HepG2 (cell line): ENCODE measurements around the gene FUT4. TPM values are rescaled to one million over a fixed set of nuclear protein-coding genes. Genes with fewer than 3 reads are reported as not detected.

Experiments used
- ATAC-seq: fragments of 200-7000 bp; cut with Tn5 transposase; 3 replicates; pipeline ENCODE4 v1.9.1; 2020; ENCODE audit warnings: mild to moderate bottlenecking, moderate library complexity
- BruUV-seq: library from RNA; stranded (reverse); fragments of 400-500 nt; replicated peaks from 2 replicates; lab custom pipeline; 2021; lab: Mats Ljungman, UMichigan
- CTCF ChIA-PET: fragments of 300-600 bp; formaldehyde crosslinking; extraction: SDS; loops from one replicate; lab custom pipeline; 2021; ENCODE audit warnings: low total read pairs, inconsistent platforms, low intra/inter-chr PET ratio; lab: Yijun Ruan, JAX
- POLR2A ChIA-PET: fragments of 350-600 bp; sonication (Branson Sonifier 250); formaldehyde crosslinking; loops from one replicate; lab custom pipeline; 2020; ENCODE audit warnings: antibody characterized with exemption, inconsistent platforms; lab: Yijun Ruan, JAX
- DNase-seq: peaks from one replicate; pipeline ENCODE4 v3.0.0-alpha.2; 2015; ENCODE audit warnings: low spot score
- FAIRE-seq: peaks from 3 replicates; lab custom pipeline; 2011; peaks lifted over from hg19 to GRCh38; lab: Jason Lieb, UNC
- H2AFZ ChIP-seq: one replicate; pipeline ENCODE4 v1.6.1; 2011; ENCODE audit warnings: low read length, inconsistent platforms
- H3K27ac ChIP-seq: fragments of 300-600 bp; 3 replicates; pipeline ENCODE4 v1.8.0; 2011; ENCODE audit warnings: mixed run types, mild to moderate bottlenecking, mixed read lengths, low read length, inconsistent platforms; ENCODE audit not compliant: insufficient read depth; ENCODE audit errors: extremely low read length
- H3K27me3 ChIP-seq, 2 experiments: fragments of 200-600 bp in 1 of 2; 2 replicates in 1 of 2; 3 replicates in 1 of 2; pipeline versions ENCODE4 v1.6.0 to v1.8.0; 2011; ENCODE audit warnings: low read length in 2 of 2, mild to moderate bottlenecking in 2 of 2, moderate library complexity in 2 of 2, inconsistent platforms in 1 of 2; ENCODE audit not compliant: insufficient read depth in 2 of 2, control insufficient read depth in 1 of 2
- H3K36me3 ChIP-seq, 2 experiments: fragments of 200-600 bp in 1 of 2; replicated peaks in 1 of 2; 2 replicates in 1 of 2; 3 replicates in 1 of 2; pipeline versions ENCODE4 v1.5.1 to v1.8.0; 2011; ENCODE audit warnings: low read length in 2 of 2, inconsistent platforms in 1 of 2; ENCODE audit not compliant: insufficient read depth in 2 of 2, control insufficient read depth in 1 of 2
- H3K4me1 ChIP-seq: 2 replicates; pipeline ENCODE4 v1.5.1; 2012; ENCODE audit warnings: low read length, inconsistent platforms; ENCODE audit not compliant: insufficient read depth
- H3K4me2 ChIP-seq: 2 replicates; pipeline ENCODE4 v1.6.0; 2011; ENCODE audit warnings: low read depth, low read length, inconsistent platforms
- H3K4me3 ChIP-seq, 3 experiments: fragments of 200-600 bp in 1 of 3; sonication (generic), shearing (Covaris generic) in 1 of 3; replicated peaks in 1 of 3; 2 replicates each; pipeline ENCODE4 v1.5.1; 2011 to 2016; ENCODE audit warnings: low read length in 3 of 3, inconsistent platforms in 2 of 3, low read depth in 2 of 3, mild to moderate bottlenecking in 2 of 3, control low read depth in 1 of 3, mixed read lengths in 1 of 3; ENCODE audit not compliant: insufficient read depth in 1 of 3
- H3K79me2 ChIP-seq: one replicate; pipeline ENCODE4 v1.6.1; 2011; ENCODE audit warnings: low read length, inconsistent platforms; ENCODE audit not compliant: insufficient read depth
- H3K9ac ChIP-seq: 2 replicates; pipeline ENCODE4 v1.6.0; 2011; ENCODE audit warnings: mild to moderate bottlenecking, low read depth, low read length, inconsistent platforms; ENCODE audit not compliant: insufficient read depth
- H3K9me3 ChIP-seq: 2 replicates; pipeline ENCODE4 v1.5.1; 2012; ENCODE audit warnings: mild to moderate bottlenecking, low read length
- H4K20me1 ChIP-seq: 2 replicates; pipeline ENCODE4 v1.6.0; 2011; ENCODE audit warnings: inconsistent platforms, mild to moderate bottlenecking, low read length, moderate library complexity; ENCODE audit not compliant: insufficient read depth
- HES4 ChIP-seq: sonication (generic); formaldehyde crosslinking; IDR thresholded peaks from 2 replicates; pipeline ENCODE4 v1.9.0; 2021; ENCODE audit warnings: mild to moderate bottlenecking, missing genetic modification reagents, borderline replicate concordance
- MED13 ChIP-seq: sonication (generic); formaldehyde crosslinking; IDR thresholded peaks from 2 replicates; pipeline ENCODE4 v1.5.0; 2020; ENCODE audit warnings: missing genetic modification reagents
- MEF2D ChIP-seq: sonication (generic); formaldehyde crosslinking; IDR thresholded peaks from 2 replicates; pipeline ENCODE4 v1.5.1; 2020; ENCODE audit warnings: mild to moderate bottlenecking, missing genetic modification reagents
- WGBS: methylation state at CpG from one replicate; pipeline ENCODE4 v1.1.6; 2017; ENCODE audit warnings: low lambda C conversion rate; 5-methylcytosine and 5-hydroxymethylcytosine counted together
- in situ Hi-C: cut with HindIII; loops from 2 replicates; pipeline ENCODE4 v1.10.0; 2017; ENCODE audit warnings: low pct_unique_long_range_greater_than_20kb; ENCODE audit not compliant: extremely low pct_ligation_motif_present
- intact Hi-C: fragments of 100-400 bp; cut with micrococcal nuclease; formaldehyde crosslinking; loops from one replicate; pipeline ENCODE4 v1.10.0; 2022; ENCODE audit not compliant: unreplicated experiment
- polyA plus RNA-seq, 8 experiments: library from polyadenylated mRNA; depleted of rRNA in 3 of 8; stranded (reverse) in 7 of 8; unstranded in 1 of 8; fragments of >200 nt; fragmentation: Illumina TruSeq in 4 of 8; extraction: Trizol in 4 of 8; gene quantifications; 2 replicates each; pipeline versions ENCODE4 v1.2.1 to v1.2.3, GENCODE V29; 2011 to 2016; ENCODE audit warnings: low read depth in 4 of 8, missing spikeins in 1 of 8, mixed read lengths in 1 of 8; ENCODE audit not compliant: insufficient read depth in 1 of 8
- total RNA-seq, 5 experiments: library from RNA; depleted of rRNA; stranded (reverse); fragments of >200 nt; fragmentation: Illumina TruSeq; extraction: Trizol; gene quantifications; 2 replicates each; pipeline ENCODE4 v1.2.3, GENCODE V29; 2016; ENCODE audit warnings: low read depth in 1 of 5
- TF ChIP-seq, protein P1 (sequence below): sonication (generic); formaldehyde crosslinking; IDR thresholded peaks from 2 replicates; pipeline ENCODE4 v1.5.0; 2020; ENCODE audit warnings: mild to moderate bottlenecking, missing genetic modification reagents

The FUT4 gene
- total and polyA plus RNA-seq, 2 of the 13 experiments (the other 11 are each of a cell fraction or from before 2014, with no cell fraction given) = 0.28 to 0.60 TPM

DNA sequence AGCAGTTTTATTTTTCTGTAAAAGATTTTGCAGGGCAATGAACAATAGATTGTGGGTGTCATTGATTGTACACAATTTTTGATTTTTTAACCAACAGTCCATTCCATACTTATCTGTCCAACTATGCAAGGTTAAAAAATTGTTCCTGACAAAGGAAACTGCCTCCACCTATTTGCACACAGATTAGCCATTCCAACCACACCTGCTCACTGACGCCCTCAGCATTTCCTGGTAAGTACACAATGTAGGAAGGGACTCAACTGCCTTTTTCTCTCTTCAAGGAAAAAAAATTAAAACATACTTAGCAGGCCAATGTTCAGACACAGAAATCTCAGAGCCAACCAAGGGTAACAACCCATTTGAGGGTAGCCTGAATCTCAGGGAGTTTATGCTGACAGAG is 4.3 kb upstream of the FUT4 start:
- Histone ChIP-seq H3K79me2 (no peaks in the 10 kb centered on the region), H3K4me3 (no peak overlapping the region), H3K9me3 (no peaks in the 10 kb centered on the region), H3K4me1 (peaks cover 5% of the 10 kb centered on the region; the same call in 1 of the 2 replicates), H4K20me1 (no peaks in the 10 kb centered on the region), H3K27ac (no peak overlapping the region), H3K36me3 (no peaks in the 10 kb centered on the region), H3K27me3 (peaks cover 0 to 3% of the 10 kb centered on the region in 2 experiments; a peak in 1 of 5 replicates), H3K4me2 (no peak overlapping the region), H2AFZ (no peak overlapping the region), H3K9ac (no peak overlapping the region)
- in situ Hi-C loops (no loop called here), intact Hi-C loops (no loop called here)
- TF ChIP-seq MEF2D (CRISPR knock-in tag) = no peak
- TF ChIP-seq MED13 (CRISPR knock-in tag) = no peak
- no peak for ATAC-seq
- ChIA-PET CTCF (no interaction called here), POLR2A (no interaction called here)
- 6% methylated on average over 1 of the region's 1 CpG for WGBS
- FAIRE-seq = no peak
- no TSS peak for BruUV-seq
- DNase-seq = no peak

DNA sequence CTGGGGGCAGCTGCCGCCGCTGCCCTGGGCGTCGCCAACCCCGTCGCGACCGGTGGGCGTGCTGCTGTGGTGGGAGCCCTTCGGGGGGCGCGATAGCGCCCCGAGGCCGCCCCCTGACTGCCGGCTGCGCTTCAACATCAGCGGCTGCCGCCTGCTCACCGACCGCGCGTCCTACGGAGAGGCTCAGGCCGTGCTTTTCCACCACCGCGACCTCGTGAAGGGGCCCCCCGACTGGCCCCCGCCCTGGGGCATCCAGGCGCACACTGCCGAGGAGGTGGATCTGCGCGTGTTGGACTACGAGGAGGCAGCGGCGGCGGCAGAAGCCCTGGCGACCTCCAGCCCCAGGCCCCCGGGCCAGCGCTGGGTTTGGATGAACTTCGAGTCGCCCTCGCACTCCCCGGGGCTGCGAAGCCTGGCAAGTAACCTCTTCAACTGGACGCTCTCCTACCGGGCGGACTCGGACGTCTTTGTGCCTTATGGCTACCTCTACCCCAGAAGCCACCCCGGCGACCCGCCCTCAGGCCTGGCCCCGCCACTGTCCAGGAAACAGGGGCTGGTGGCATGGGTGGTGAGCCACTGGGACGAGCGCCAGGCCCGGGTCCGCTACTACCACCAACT is 1.0 kb downstream of the FUT4 start:
- TF ChIP-seq HES4 (CRISPR knock-in tag) = no peak
- TF ChIP-seq, protein P1, sequence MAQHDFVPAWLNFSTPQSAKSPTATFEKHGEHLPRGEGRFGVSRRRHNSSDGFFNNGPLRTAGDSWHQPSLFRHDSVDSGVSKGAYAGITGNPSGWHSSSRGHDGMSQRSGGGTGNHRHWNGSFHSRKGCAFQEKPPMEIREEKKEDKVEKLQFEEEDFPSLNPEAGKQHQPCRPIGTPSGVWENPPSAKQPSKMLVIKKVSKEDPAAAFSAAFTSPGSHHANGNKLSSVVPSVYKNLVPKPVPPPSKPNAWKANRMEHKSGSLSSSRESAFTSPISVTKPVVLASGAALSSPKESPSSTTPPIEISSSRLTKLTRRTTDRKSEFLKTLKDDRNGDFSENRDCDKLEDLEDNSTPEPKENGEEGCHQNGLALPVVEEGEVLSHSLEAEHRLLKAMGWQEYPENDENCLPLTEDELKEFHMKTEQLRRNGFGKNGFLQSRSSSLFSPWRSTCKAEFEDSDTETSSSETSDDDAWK = no peak
- Histone ChIP-seq H3K4me1 (peaks cover 5% of the 10 kb centered on the region; the same call in 1 of the 2 replicates), H3K27me3 (peaks cover 0 to 3% of the 10 kb centered on the region in 2 experiments; a peak in 2 of 5 replicates), H3K27ac (no peak overlapping the region), H3K9ac (no peak overlapping the region), H3K79me2 (no peaks in the 10 kb centered on the region), H3K4me3 (no peak overlapping the region; a peak in 2 of 6 replicates), H4K20me1 (no peaks in the 10 kb centered on the region), H3K4me2 (peak overlapping the region; percentile 49), H3K36me3 (no peaks in the 10 kb centered on the region), H2AFZ (no peak overlapping the region), H3K9me3 (no peaks in the 10 kb centered on the region)
- in situ Hi-C loops (no loop called here), intact Hi-C loops (no loop called here)
- WGBS = 82% methylated on average over 24 of the region's 59 CpGs
- no peak for ATAC-seq
- FAIRE-seq = no peak
- no peak for DNase-seq
- ChIA-PET POLR2A (interaction anchor here (0.6 kb wide), 1 partner anchor 963 kb away, joined by 3 read pairs; no protein-coding TSS in a partner anchor), CTCF (no interaction called here)
- BruUV-seq = no TSS peak
